HG03064 (cell line): ENCODE results near the gene SMURF1.

Experiments used
- ATAC-seq: cut with Tn5 transposase; IDR thresholded peaks from one replicate; pipeline ENCODE4 v1.9.1; 2021; ENCODE audit warnings: low read depth; ENCODE audit not compliant: unreplicated experiment

Gene SMURF1

GRCh38 chr7:99099499-99100077, 44.3 kb downstream of the SMURF1 start:
- no peak for ATAC-seq

- no peak for ATAC-seq
These were observed 44.9 kb downstream of the SMURF1 start for GRCh38 chr7:99098824-99099498.

GRCh38 chr7:99098286-99098823, 45.6 kb downstream of the SMURF1 start:
- no peak for ATAC-seq

DNA sequence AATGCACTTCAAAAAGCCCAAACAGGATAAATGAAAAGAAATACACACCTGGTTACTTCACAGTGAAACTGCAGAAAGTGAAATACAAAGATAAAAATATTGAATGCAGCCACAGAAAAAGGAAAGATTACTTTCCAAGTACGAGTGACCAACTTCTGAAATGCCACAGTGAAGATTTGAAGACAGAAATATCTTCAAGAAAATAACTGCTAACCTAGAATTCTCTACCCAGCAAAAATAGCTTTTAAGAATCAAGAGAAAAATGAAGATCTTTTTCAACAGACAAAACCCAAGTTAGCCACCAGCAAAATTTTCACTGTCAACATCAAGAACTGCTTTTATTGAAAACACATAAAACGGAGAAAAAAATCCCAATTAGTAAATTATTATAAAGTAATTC, 46.2 kb downstream of the SMURF1 start:
- no peak for ATAC-seq

GRCh38 chr7:99096124-99096887, 47.6 kb downstream of the SMURF1 start:
- ATAC-seq = no peak

DNA sequence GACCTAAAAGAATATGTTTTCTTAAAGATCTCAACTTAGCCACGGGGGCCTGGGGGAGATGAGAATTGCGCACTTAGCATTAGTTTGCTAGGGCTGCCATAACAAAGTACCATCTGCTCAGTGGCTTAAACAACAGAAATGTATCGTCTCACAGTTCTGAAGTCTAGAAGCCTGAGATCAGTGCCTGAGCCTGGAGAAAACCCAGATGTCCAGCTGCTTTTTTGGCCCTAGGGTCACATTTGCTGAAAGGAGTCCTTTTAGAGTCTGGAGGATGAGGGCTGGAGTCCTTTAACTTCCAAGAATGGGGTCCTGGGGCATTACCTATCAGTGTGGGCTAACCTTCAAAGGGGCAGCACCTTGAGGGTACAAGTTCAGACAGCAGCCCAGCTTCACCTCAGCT, 48.2 kb downstream of the SMURF1 start:
- ATAC-seq = no peak

DNA sequence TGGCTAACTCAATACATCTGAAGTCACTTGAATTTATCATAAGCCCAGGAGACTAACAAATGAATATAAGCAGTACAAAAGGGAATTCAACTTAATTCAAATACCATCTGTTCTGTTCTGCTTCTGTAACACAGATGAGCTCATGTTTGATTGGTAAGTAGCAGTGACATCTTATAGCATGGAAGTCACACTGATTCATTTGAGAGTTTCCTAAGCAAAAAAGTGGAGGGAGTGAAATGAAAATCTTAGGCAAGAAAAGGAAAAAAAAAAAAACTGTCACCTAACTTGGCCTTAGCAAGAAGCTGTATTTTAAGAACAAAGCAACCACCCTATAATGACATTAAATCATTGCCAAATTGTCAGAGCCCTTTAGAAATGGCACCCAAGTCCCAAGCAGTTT, 49.5 kb downstream of the SMURF1 start:
- ATAC-seq = no peak

GRCh38 chr7:99092064-99092720, 51.7 kb downstream of the SMURF1 start:
- ATAC-seq = no peak

DNA sequence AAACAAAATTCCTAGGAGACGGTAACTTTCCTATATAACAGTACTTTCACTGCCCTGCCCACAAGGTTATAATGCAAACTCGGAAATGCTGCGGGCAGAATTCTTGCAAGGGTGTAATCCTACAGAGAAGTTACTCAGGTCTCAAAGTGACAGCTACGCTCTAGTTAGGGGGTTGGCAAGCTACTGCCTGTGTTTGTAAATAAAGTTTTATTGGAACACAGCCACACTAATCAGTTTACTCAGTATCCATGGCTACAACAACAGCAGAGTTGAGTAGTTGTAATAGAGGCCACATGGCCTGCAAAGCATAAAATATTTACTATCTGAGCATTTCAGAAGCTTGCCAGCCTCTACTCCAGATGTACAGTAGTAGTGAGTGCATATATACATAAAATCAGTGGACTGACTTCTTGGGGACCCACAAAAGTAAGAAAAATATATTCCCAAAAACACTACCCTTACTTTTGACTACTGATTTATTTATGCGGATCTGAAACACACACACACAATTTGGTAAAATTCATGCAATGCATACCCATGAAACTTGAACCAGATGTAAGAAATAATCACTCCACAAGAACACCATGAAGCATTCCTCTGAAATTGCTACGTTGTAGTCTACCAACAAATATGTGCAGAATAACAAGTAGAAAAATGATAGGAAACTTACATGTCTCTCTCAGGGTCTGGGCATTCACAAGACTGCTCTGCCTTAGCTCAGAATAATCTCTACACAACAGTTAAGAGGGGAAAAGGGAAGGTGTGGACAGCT, 53.0 kb downstream of the SMURF1 start:
- ATAC-seq = no peak

DNA sequence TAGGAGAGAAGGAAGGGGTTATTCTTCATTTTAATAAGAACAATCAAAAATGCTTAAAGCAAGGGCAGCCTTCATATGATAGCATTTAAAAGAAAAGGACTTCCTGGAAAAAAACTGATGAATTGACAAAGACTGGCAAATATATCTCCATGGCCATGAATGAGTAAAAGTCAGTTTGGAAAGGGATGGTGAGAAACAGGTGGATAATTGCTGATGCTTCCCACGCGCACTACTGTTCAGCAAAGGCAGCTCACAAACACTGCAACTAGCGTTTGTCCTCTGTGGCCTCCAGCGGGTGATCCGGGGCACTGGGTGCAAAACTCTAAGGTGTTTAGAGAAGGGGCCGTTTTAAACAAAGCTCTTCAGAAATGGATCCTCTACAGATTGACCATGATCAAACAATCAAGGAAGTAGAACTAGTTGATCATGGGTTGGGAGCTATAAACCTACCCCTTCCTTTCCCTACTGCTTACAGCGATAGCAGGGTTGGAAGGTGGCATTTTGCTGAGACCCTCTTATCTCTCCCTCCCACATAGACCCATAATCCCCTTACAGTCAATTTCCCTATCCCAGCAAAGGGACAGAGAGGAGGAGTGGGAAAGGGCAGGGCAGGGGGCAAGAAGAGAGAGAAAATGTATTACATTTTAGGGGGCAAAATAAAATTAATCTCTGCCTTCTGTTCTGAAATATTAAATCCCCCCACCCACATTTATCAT, 53.8 kb downstream of the SMURF1 start:
- ATAC-seq = no peak

GRCh38 chr7:99086944-99087343, 57.0 kb downstream of the SMURF1 start:
- ATAC-seq = no peak

GRCh38 chr7:99086532-99086931, 57.4 kb downstream of the SMURF1 start:
- ATAC-seq = no peak

DNA sequence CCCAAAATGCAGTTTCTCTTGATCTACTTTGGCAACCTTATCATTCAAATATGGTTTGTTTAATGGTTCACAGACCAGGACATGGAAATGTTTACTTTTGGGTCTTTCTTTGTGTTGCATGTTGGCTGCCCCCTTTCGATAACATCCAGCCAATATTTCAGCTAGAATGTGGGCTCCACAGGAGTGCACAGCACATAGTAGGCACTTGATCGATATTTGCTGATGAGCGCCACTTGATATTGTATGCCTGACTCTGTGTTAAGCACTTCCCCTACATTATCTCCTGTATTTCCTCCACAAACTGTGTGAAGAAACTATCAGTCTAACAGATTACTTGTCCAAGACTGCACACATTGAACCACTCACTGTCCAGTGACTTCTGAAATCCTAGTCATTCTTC, 60.2 kb downstream of the SMURF1 start:
- no peak for ATAC-seq

DNA sequence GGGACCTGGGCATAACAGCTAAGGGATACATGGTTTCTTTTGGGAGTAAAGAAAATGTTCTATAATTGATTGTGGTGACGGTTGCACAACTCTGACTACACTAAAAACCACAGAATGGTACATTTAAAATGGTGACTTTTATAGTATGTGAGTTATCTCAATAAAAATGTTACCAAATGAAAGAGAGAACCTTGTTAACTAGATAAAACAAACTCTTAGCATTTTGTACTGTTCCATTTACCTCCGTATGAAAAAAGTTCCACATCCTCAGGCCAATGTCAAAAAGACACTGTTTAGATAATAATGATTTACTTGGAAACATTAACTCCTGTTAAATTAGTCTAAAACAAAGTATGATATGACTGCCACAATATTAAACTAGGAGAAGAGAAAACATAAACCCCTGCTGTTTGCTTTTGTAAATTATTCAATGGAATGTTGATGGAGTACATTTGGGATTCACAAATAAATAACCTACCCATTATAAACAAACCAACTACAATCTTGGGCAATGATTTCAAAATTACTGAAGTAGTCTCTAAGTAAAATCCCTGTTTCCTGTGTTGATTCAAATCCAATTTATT, 60.7 kb downstream of the SMURF1 start:
- ATAC-seq = no peak

DNA sequence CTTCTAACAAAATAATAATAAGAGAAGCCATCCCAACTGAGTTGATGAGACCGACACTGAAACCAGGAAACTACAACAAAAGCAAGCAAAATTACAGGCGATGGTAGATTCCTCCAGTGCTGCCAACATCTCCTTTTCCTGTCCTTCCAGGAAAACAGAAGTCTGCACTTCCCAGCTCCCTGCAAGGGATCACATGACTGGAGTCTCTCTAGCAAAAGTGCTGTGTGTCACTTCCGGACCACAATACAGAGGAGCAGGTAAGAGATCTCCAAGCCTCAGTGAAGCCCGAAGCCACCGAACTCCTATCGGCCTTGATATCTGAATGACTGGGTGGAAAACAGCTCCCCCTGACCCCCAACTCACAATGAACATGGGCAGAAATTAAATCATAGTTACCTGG, 63.2 kb downstream of the SMURF1 start:
- no peak for ATAC-seq

GRCh38 chr7:99079104-99079503, 64.8 kb downstream of the SMURF1 start:
- no peak for ATAC-seq

GRCh38 chr7:99078416-99078815, 65.5 kb downstream of the SMURF1 start:
- no peak for ATAC-seq

- no peak for ATAC-seq
These were observed 67.3 kb downstream of the SMURF1 start for GRCh38 chr7:99076615-99077014.

DNA sequence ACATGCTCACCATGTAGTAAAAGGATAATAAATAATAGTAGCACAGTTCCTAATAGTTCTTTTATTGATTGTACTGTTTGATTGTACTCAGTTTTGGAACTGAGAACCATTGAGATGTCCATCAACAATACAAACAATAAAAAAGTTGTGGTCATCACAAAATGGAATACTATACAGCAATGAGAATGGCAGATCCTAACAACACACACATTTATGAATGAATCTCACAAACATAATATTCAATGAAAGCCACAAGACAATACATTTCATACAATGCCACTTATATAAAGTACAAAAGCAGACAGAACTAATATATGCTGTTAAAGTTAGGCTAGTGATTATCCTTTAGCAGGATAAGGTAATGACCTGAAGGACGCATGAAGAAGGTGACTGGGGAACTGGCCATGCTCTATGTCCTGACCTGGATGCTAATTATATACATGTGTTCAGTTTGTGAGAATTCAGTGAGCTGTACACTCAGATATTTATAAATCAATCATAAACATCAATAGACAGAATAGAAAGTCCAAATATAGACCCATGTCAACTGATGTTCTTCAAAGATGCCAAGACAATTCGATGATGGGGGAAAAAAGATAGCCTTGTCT, 70.0 kb downstream of the SMURF1 start:
- ATAC-seq = no peak
